PC-3 (cell line): Measurements from ENCODE around the gene IKZF5. TPM values are rescaled to one million over a fixed set of nuclear protein-coding genes. Genes with fewer than 3 reads are reported as not detected.

Experiments
- ATAC-seq: fragments of 200-7000 bp; cut with Tn5 transposase; 2 replicates; pipeline ENCODE4 v1.9.1; 2020; ENCODE audit warnings: mild to moderate bottlenecking, moderate library complexity
- BruUV-seq: library from RNA; stranded (reverse); fragments of 400-500 nt; replicated peaks from 2 replicates; lab custom pipeline; 2021; lab: Mats Ljungman, UMichigan
- CTCF ChIA-PET: fragments of 300-600 bp; sonication (Branson Sonifier 250); formaldehyde crosslinking; loops from one replicate; lab custom pipeline; 2022; ENCODE audit warnings: antibody characterized with exemption; lab: Charles Lee
- POLR2A ChIA-PET: fragments of 300-600 bp; sonication (Branson Sonifier 250); formaldehyde crosslinking; loops from one replicate; lab custom pipeline; 2022; ENCODE audit warnings: antibody characterized with exemption; ENCODE audit not compliant: unreplicated experiment; lab: Charles Lee
- DNase-seq: peaks from one replicate; pipeline ENCODE4 v3.0.0-alpha.2; 2015
- H2AFZ ChIP-seq: fragments of 300-600 bp; sonication (generic); 2 replicates; pipeline ENCODE4 v1.6.0; 2016; ENCODE audit warnings: antibody characterized with exemption, low read length
- H3F3A ChIP-seq: fragments of 300-600 bp; sonication (generic); one replicate; pipeline ENCODE4 v1.6.0; 2017; ENCODE audit warnings: antibody characterized with exemption, low read length, control low read depth, mild to moderate bottlenecking; ENCODE audit not compliant: unreplicated experiment
- H3K27ac ChIP-seq: fragments of 300-600 bp; sonication (generic); 2 replicates; pipeline ENCODE4 v1.5.1; 2016; ENCODE audit warnings: mild to moderate bottlenecking, low read length
- H3K27me3 ChIP-seq: fragments of 300-600 bp; sonication (generic); 2 replicates; pipeline ENCODE4 v1.6.1; 2016; ENCODE audit warnings: low read length, mixed read lengths
- H3K36me3 ChIP-seq: fragments of 300-600 bp; sonication (generic); 2 replicates; pipeline ENCODE4 v1.6.1; 2016; ENCODE audit warnings: low read depth, mixed run types, low read length, mixed read lengths
- H3K4me1 ChIP-seq: fragments of 300-600 bp; sonication (generic); 2 replicates; pipeline ENCODE4 v1.5.1; 2016; ENCODE audit warnings: low read length; ENCODE audit not compliant: insufficient read depth
- H3K4me2 ChIP-seq: fragments of 300-600 bp; sonication (generic); 2 replicates; pipeline ENCODE4 v1.6.0; 2016; ENCODE audit warnings: low read length
- H3K4me3 ChIP-seq: fragments of 300-600 bp; sonication (generic); 2 replicates; pipeline ENCODE4 v1.5.1; 2016; ENCODE audit warnings: mild to moderate bottlenecking, low read length, mixed read lengths
- H3K79me2 ChIP-seq: fragments of 300-600 bp; sonication (generic); 2 replicates; pipeline ENCODE4 v1.6.1; 2017; ENCODE audit warnings: low read length, mixed read lengths
- H3K9ac ChIP-seq: fragments of 300-600 bp; sonication (generic); 2 replicates; pipeline ENCODE4 v1.6.0; 2016; ENCODE audit warnings: mild to moderate bottlenecking, low read length
- H3K9me2 ChIP-seq: fragments of 300-600 bp; sonication (generic); replicated peaks from 2 replicates; pipeline ENCODE4 v1.6.1; 2016; ENCODE audit warnings: mixed run types, low read length, mixed read lengths
- H3K9me3 ChIP-seq: fragments of 300-600 bp; sonication (generic); 2 replicates; pipeline ENCODE4 v1.6.1; 2016; ENCODE audit warnings: low read length, mixed read lengths
- H4K20me1 ChIP-seq: fragments of 300-600 bp; sonication (generic); 2 replicates; pipeline ENCODE4 v1.6.1; 2016; ENCODE audit warnings: low read length, mixed read lengths
- EZH2 ChIP-seq: fragments of 300-600 bp; sonication (generic); IDR thresholded peaks from one replicate; pipeline ENCODE4 v1.6.1; 2017; ENCODE audit warnings: antibody characterized with exemption, mild to moderate bottlenecking, low read length; ENCODE audit not compliant: unreplicated experiment
- EZH2phosphoT487 ChIP-seq: fragments of 300-600 bp; sonication (generic); IDR thresholded peaks from 2 replicates; pipeline ENCODE4 v1.6.1; 2018; ENCODE audit warnings: mild to moderate bottlenecking, antibody characterized with exemption, low read length, borderline replicate concordance
- intact Hi-C: fragments of 100-400 bp; cut with micrococcal nuclease; formaldehyde crosslinking; loops from 2 replicates; pipeline ENCODE4 v1.9.0; 2023
- total RNA-seq: library from RNA; depleted of rRNA; stranded (reverse); fragments of >200 nt; gene quantifications from 2 replicates; pipeline ENCODE4 v1.2.3, GENCODE V29; 2014
- TF ChIP-seq, protein P1 (sequence below): fragments of 300-600 bp; sonication (generic); conservative IDR thresholded peaks from 2 replicates; pipeline ENCODE4 v1.5.1; 2017; ENCODE audit warnings: antibody characterized with exemption, low read depth, mild to moderate bottlenecking, low read length

Gene IKZF5
- total RNA-seq, 1 experiment from 2014 or later = 1.6 TPM

DNA sequence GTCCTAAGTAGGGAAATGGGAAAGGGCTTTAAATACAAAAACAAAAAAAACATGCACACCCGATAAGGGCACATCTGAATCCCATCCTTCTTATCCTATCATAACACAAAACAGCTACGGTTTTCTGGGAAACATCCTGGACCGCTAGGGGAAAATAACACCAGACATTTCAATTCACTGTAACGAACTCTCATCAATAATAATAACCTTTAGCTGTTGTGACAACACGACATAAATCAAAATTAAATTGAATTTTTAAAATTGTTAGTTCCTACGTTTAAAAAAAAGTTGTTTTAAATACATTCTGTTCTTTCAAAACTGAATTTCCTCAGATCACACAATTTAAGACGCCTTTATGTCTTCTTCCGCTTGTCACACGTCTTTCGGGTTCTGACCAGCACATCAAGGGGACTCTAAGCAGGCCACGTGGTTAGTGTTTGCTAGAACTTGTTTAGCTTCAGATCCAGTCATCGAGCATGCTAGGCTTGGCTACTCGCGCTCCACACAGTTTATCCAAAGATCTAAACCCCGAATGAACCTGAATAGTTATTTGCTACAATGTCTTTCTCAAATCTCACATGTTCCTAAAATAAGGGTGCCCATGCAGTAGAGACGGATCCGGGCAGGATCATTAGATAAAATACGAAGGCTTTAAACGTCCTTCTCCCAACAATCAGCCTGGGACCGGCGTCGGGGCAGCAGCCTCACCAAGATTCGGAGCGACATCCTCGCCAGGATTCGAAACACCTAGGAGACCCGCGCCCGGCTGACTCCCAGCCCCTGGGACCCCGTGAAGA, 839 bp downstream of the IKZF5 start:
- TF ChIP-seq EZH2 (no peak), EZH2phosphoT487 (no peak)
- TF ChIP-seq, protein P1, sequence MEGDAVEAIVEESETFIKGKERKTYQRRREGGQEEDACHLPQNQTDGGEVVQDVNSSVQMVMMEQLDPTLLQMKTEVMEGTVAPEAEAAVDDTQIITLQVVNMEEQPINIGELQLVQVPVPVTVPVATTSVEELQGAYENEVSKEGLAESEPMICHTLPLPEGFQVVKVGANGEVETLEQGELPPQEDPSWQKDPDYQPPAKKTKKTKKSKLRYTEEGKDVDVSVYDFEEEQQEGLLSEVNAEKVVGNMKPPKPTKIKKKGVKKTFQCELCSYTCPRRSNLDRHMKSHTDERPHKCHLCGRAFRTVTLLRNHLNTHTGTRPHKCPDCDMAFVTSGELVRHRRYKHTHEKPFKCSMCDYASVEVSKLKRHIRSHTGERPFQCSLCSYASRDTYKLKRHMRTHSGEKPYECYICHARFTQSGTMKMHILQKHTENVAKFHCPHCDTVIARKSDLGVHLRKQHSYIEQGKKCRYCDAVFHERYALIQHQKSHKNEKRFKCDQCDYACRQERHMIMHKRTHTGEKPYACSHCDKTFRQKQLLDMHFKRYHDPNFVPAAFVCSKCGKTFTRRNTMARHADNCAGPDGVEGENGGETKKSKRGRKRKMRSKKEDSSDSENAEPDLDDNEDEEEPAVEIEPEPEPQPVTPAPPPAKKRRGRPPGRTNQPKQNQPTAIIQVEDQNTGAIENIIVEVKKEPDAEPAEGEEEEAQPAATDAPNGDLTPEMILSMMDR = no peak
- H3K27ac ChIP-seq = peak overlapping the region; percentile 51; the same call in 1 of the 2 replicates
- no peaks in the 10 kb centered on the region for H3F3A ChIP-seq
- peak overlapping the region; percentile 99 for H3K4me3 ChIP-seq
- peak overlapping the region; percentile 98 for H3K4me2 ChIP-seq
- POLR2A ChIA-PET = interaction anchor here (0.6 kb wide), 1 partner anchor 700 kb away, joined by 4 read pairs; no protein-coding TSS in a partner anchor
- peak overlapping the region; percentile 97 for H2AFZ ChIP-seq
- H3K79me2 ChIP-seq = peaks cover 54% of the 10 kb centered on the region
- no peaks in the 10 kb centered on the region for H3K27me3 ChIP-seq
- H3K9me2 ChIP-seq = no peaks in the 10 kb centered on the region
- no peaks in the 10 kb centered on the region for H3K9me3 ChIP-seq
- BruUV-seq = TSS peak; percentile 35
- CTCF ChIA-PET = no interaction called here
- DNase-seq (peak; percentile 52), ATAC-seq (peak; percentile 45)
- intact Hi-C loops = loop anchor here (2.0 kb wide), 2 partner anchors 27 to 147 kb away; partner anchors contain the start of genes BUB3 and PSTK
- H3K36me3 ChIP-seq = no peaks in the 10 kb centered on the region
- H4K20me1 ChIP-seq = peaks cover 8% of the 10 kb centered on the region; the same call in 1 of the 2 replicates
- peaks cover 12% of the 10 kb centered on the region for H3K4me1 ChIP-seq
- H3K9ac ChIP-seq = peak overlapping the region; percentile 93

DNA sequence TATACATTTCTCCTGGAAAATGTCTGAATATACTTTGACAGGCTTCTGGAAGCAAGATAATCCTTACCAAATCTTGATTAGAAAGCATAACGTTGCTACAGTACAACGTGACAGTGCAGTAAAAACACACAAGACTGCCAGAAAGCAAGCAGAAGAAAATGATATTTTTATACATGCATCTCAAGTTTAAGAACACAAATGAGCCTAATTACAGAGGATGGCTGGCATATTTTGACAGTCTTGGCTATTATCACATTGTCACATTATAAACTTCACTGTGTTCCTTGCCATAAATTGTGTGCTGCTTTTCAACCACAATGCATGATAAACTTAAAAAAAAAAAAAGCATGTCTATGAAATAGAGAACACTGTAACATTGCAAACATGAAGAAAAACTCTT, 4.3 kb downstream of the IKZF5 start:
- DNase-seq (no peak), ATAC-seq (no peak)
- H3F3A ChIP-seq = no peaks in the 10 kb centered on the region
- no peak overlapping the region for H3K27ac ChIP-seq
- H3K4me2 ChIP-seq = no peak overlapping the region
- ChIA-PET CTCF (no interaction called here), POLR2A (no interaction called here)
- H3K27me3 ChIP-seq = no peaks in the 10 kb centered on the region
- TF ChIP-seq, protein P1 = no peak
- TF ChIP-seq EZH2 (no peak), EZH2phosphoT487 (no peak)
- peaks cover 71% of the 10 kb centered on the region for H3K79me2 ChIP-seq
- H4K20me1 ChIP-seq = peaks cover 8% of the 10 kb centered on the region; the same call in 1 of the 2 replicates
- no peak overlapping the region for H2AFZ ChIP-seq
- H3K36me3 ChIP-seq = no peaks in the 10 kb centered on the region
- H3K9ac ChIP-seq = no peak overlapping the region
- BruUV-seq = no TSS peak
- peaks cover 15% of the 10 kb centered on the region for H3K4me1 ChIP-seq
- intact Hi-C loops = no loop called here
- H3K9me2 ChIP-seq = no peaks in the 10 kb centered on the region
- no peaks in the 10 kb centered on the region for H3K9me3 ChIP-seq
- no peak overlapping the region for H3K4me3 ChIP-seq

DNA sequence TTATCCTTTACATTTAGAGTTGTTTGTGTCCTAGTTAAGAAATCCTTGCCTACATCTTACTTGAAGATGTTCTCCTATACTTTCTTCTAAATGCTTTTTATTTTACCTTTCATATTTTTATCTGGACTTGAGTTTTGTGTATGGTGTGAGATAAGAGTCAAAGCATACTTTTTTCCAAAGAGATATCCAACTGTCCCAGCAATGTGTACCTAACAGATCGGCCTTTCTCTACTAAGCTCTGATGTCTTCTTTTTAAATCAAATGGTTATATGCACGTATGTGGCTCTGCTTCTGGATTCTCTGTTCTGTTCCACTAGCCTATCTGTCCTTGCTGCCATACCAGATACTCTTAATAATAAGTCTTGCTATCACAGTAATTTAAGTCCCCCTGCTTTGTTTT, 7.2 kb downstream of the IKZF5 start:
- TF ChIP-seq, protein P1 = no peak
- TF ChIP-seq EZH2phosphoT487 = no peak
- TF ChIP-seq EZH2 = no peak
- ATAC-seq (no peak), DNase-seq (no peak)
- Histone ChIP-seq H3K4me2 (no peak overlapping the region), H2AFZ (no peak overlapping the region), H3K9ac (no peak overlapping the region), H4K20me1 (no peaks in the 10 kb centered on the region), H3K4me1 (peaks cover 5% of the 10 kb centered on the region; the same call in 1 of the 2 replicates), H3K27me3 (no peaks in the 10 kb centered on the region), H3K9me3 (no peaks in the 10 kb centered on the region), H3K4me3 (no peak overlapping the region), H3K79me2 (peaks cover 54% of the 10 kb centered on the region), H3F3A (no peaks in the 10 kb centered on the region), H3K27ac (no peak overlapping the region), H3K9me2 (no peaks in the 10 kb centered on the region), H3K36me3 (no peaks in the 10 kb centered on the region)
- no TSS peak for BruUV-seq
- CTCF ChIA-PET = no interaction called here
- POLR2A ChIA-PET = no interaction called here
- intact Hi-C loops = no loop called here
